Loucy (cell line): Measurements from ENCODE around the gene PDE8A.

Experiments used
- H2AFZ ChIP-seq: fragments of 200-600 bp; sonication (generic); 2 replicates; pipeline ENCODE4 v1.6.0; 2016; ENCODE audit warnings: antibody characterized with exemption, mild to moderate bottlenecking, low read length, moderate library complexity
- H3F3A ChIP-seq: fragments of 200-600 bp; 2 replicates; pipeline ENCODE4 v1.6.0; 2016; ENCODE audit warnings: antibody characterized with exemption, low read depth, mild to moderate bottlenecking
- H3K27me3 ChIP-seq: fragments of 200-600 bp; sonication (generic); 2 replicates; pipeline ENCODE4 v1.6.1; 2014; ENCODE audit warnings: low read length, mild to moderate bottlenecking; ENCODE audit not compliant: insufficient read depth, poor library complexity, severe bottlenecking
- H3K36me3 ChIP-seq: fragments of 200-600 bp; sonication (generic); 2 replicates; pipeline ENCODE4 v1.6.1; 2016; ENCODE audit warnings: low read length; ENCODE audit not compliant: insufficient read depth
- H3K4me1 ChIP-seq: fragments of 200-600 bp; sonication (generic); 2 replicates; pipeline ENCODE4 v1.5.1; 2014; ENCODE audit warnings: low read length, mild to moderate bottlenecking; ENCODE audit not compliant: insufficient read depth, poor library complexity, severe bottlenecking
- H3K4me2 ChIP-seq: fragments of 200-600 bp; sonication (generic); 2 replicates; pipeline ENCODE4 v1.6.0; 2014; ENCODE audit warnings: antibody characterized with exemption, low read length, low read depth, mild to moderate bottlenecking; ENCODE audit not compliant: poor library complexity, severe bottlenecking
- H3K4me3 ChIP-seq: fragments of 200-600 bp; sonication (generic); 2 replicates; pipeline ENCODE4 v1.5.1; 2014; ENCODE audit warnings: low read length, mild to moderate bottlenecking, mixed read lengths; ENCODE audit not compliant: poor library complexity, severe bottlenecking
- H3K79me2 ChIP-seq: fragments of 200-600 bp; sonication (generic); 2 replicates; pipeline ENCODE4 v1.6.1; 2014; ENCODE audit warnings: low read length; ENCODE audit not compliant: insufficient read depth
- H3K9ac ChIP-seq: fragments of 200-600 bp; sonication (generic); 2 replicates; pipeline ENCODE4 v1.6.0; 2014; ENCODE audit warnings: mild to moderate bottlenecking, low read depth, low read length, moderate library complexity; ENCODE audit not compliant: poor library complexity, severe bottlenecking
- H3K9me2 ChIP-seq: fragments of 200-600 bp; sonication (generic); replicated peaks from 2 replicates; pipeline ENCODE4 v1.6.1; 2016; ENCODE audit warnings: low read depth, low read length, mixed read lengths
- H3K9me3 ChIP-seq: fragments of 200-600 bp; sonication (generic); 2 replicates; pipeline ENCODE4 v1.6.1; 2014; ENCODE audit warnings: mild to moderate bottlenecking, antibody characterized with exemption, low read length, low read depth; ENCODE audit not compliant: insufficient read depth
- H4K20me1 ChIP-seq: fragments of 200-600 bp; sonication (generic); 2 replicates; pipeline ENCODE4 v1.6.0; 2014; ENCODE audit warnings: antibody characterized with exemption, low read length, mild to moderate bottlenecking; ENCODE audit not compliant: insufficient read depth, poor library complexity, severe bottlenecking
- CTCF ChIP-seq: fragments of 200-600 bp; sonication (generic); conservative IDR thresholded peaks from 2 replicates; pipeline ENCODE4 v1.5.1; 2014; ENCODE audit warnings: mild to moderate bottlenecking, antibody characterized with exemption, low read length
- EZH2phosphoT487 ChIP-seq: fragments of 200-600 bp; IDR thresholded peaks from 2 replicates; pipeline ENCODE4 v1.6.1; 2018; ENCODE audit warnings: antibody characterized with exemption, mild to moderate bottlenecking, moderate library complexity, borderline replicate concordance

The PDE8A gene

GRCh38 chr15:85059734-85060133 is 78.1 kb downstream of the PDE8A start:
- no peak overlapping the region for H3K4me2 ChIP-seq
- no peaks in the 10 kb centered on the region for H3K9me2 ChIP-seq
- no peak overlapping the region for H2AFZ ChIP-seq
- H3K27me3 ChIP-seq, result no peaks in the 10 kb centered on the region
- peaks cover 15% of the 10 kb centered on the region for H3K9me3 ChIP-seq
- H3F3A ChIP-seq, result no peaks in the 10 kb centered on the region
- TF ChIP-seq EZH2phosphoT487, result no peak
- TF ChIP-seq CTCF, result no peak
- no peak overlapping the region for H3K9ac ChIP-seq
- no peaks in the 10 kb centered on the region for H3K4me1 ChIP-seq
- no peaks in the 10 kb centered on the region for H4K20me1 ChIP-seq
- no peak overlapping the region for H3K4me3 ChIP-seq
- H3K36me3 ChIP-seq, result no peaks in the 10 kb centered on the region
- H3K79me2 ChIP-seq, result peaks cover 29% of the 10 kb centered on the region; the same call in 1 of the 2 replicates

DNA sequence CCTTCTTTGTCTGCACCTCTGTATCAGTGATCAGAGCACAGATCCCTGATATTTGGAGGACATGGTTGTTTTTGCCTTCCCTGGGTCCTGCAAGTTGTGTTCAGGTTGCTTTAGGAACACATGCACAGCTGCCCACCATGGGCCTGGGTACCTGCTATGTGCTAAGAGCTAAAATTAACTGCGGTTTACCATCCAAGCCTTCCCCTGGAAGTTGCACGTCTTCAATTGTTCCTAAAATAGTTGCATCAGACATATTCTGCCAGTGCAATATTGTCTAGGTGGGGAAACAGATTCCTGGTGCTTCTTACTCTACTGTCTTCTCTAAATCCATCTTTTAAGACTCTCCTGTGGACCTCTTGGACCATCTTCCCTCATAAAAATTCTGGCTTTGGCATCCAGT is 80.9 kb downstream of the PDE8A start:
- Histone ChIP-seq H3K9ac (no peak overlapping the region), H3F3A (no peaks in the 10 kb centered on the region), H3K9me3 (peaks cover 15% of the 10 kb centered on the region), H3K4me2 (no peak overlapping the region), H3K4me1 (no peaks in the 10 kb centered on the region), H3K79me2 (peaks cover 26% of the 10 kb centered on the region; the same call in 1 of the 2 replicates), H3K9me2 (no peaks in the 10 kb centered on the region), H3K27me3 (no peaks in the 10 kb centered on the region), H3K36me3 (peaks cover 3% of the 10 kb centered on the region; the same call in 1 of the 2 replicates), H4K20me1 (no peaks in the 10 kb centered on the region), H3K4me3 (no peak overlapping the region), H2AFZ (no peak overlapping the region)
- TF ChIP-seq EZH2phosphoT487, result no peak
- TF ChIP-seq CTCF, result no peak

DNA sequence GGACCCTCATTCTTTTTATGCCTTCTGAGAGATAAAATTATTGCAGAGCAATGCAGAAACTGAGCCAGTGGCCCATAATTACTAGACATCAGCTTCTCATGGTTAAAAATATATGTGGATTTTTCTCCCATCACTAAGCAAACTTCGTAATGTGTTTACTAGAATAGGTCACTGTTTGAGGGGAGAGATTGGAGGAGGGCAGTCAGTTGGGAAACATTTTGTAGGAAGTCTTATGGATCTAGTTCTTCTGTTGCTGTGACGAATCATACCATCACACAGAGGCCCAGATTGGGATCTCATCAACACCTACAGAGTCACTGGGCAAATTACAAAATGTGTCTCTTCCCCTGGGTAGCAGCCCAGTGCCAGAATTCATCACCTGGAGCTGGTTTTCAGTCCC is 81.4 kb downstream of the PDE8A start:
- Histone ChIP-seq H3K4me2 (no peak overlapping the region), H4K20me1 (no peaks in the 10 kb centered on the region), H3K4me3 (no peak overlapping the region), H3K9ac (no peak overlapping the region), H2AFZ (no peak overlapping the region), H3K27me3 (no peaks in the 10 kb centered on the region), H3K4me1 (no peaks in the 10 kb centered on the region), H3F3A (no peaks in the 10 kb centered on the region), H3K9me2 (no peaks in the 10 kb centered on the region), H3K9me3 (peaks cover 11% of the 10 kb centered on the region), H3K79me2 (peaks cover 22% of the 10 kb centered on the region; the same call in 1 of the 2 replicates), H3K36me3 (peaks cover 3% of the 10 kb centered on the region; the same call in 1 of the 2 replicates)
- TF ChIP-seq CTCF, result no peak
- no peak for TF ChIP-seq EZH2phosphoT487
